Measurements from ENCODE around the gene TMCO1.
"Not testable (repeated sequence)": the region's sequence is repeated elsewhere in the genome, so short reads cannot be mapped to it uniquely, and the experiment has no call there.

Gene TMCO1, protein sequence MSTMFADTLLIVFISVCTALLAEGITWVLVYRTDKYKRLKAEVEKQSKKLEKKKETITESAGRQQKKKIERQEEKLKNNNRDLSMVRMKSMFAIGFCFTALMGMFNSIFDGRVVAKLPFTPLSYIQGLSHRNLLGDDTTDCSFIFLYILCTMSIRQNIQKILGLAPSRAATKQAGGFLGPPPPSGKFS

DNA sequence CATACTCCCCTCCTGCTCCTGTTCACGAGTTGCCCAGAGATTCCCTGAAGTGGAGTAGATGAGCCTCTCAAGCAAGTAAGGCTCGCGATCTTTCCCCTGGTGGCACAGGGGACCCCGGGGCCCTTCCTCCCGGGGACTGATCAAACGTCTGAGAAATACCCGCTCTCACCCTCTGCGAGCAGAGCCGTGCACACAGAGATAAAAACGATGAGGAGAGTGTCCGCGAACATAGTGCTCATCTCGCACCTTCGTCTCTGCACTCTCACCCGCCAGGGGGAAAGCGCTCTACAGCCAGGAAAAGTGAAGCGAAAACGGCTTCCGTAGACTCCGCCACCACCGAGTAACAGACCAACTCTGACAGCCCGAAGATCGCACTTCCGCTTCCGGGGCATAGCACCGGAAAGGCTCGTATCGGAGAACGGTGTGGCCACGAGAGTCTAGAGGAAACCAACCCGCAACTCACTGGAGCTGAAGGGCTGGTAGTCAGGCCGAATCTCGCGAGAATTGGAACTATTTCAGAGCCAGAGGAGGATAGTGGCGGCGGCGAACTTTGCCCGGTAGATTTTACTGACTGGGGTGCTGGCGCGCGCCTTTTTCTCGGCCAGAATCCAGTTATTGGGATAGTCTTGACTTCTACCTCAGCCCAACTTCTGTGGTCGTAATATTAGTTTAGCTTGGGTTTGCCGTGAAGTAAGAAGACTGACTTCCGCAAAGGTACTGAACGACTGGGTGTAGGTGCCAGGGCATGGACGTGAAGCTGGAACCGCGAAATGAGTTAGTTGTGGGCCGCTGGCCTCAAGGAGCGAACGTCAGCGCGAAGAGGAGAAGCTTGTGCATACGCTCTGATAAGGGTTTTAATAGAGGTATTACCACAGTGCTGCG is at the start of gene TMCO1:
Gene TMCO1, minus strand, starts transcription at position 356 of the 882 bp plus-strand sequence. Its CDS starts 117 bp downstream, at position 239.
- TF ChIP-seq, protein P1, sequence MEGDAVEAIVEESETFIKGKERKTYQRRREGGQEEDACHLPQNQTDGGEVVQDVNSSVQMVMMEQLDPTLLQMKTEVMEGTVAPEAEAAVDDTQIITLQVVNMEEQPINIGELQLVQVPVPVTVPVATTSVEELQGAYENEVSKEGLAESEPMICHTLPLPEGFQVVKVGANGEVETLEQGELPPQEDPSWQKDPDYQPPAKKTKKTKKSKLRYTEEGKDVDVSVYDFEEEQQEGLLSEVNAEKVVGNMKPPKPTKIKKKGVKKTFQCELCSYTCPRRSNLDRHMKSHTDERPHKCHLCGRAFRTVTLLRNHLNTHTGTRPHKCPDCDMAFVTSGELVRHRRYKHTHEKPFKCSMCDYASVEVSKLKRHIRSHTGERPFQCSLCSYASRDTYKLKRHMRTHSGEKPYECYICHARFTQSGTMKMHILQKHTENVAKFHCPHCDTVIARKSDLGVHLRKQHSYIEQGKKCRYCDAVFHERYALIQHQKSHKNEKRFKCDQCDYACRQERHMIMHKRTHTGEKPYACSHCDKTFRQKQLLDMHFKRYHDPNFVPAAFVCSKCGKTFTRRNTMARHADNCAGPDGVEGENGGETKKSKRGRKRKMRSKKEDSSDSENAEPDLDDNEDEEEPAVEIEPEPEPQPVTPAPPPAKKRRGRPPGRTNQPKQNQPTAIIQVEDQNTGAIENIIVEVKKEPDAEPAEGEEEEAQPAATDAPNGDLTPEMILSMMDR (IDR thresholded peaks at IDR 0.05; ENCODE audit: control insufficient read depth, insufficient read depth, low read depth, low read length, missing control alignments): peak; percentile 35
- DNase-seq (ENCODE audit: low read depth): peak; percentile 94
- H3K4me3 ChIP-seq (ENCODE audit: control insufficient read depth, low read depth, low read length): peak within 1 kb of the TSS; percentile 95

- no peak for DNase-seq (ENCODE audit: low read depth)
- no peak overlapping the region for H3K4me3 ChIP-seq (ENCODE audit: control insufficient read depth, low read depth, low read length)
- TF ChIP-seq, protein P1 (IDR thresholded peaks at IDR 0.05; ENCODE audit: control insufficient read depth, insufficient read depth, low read depth, low read length, missing control alignments): no peak
Observed at GRCh38 chr1:165816826-165817497, 48.3 kb upstream of the TMCO1 start.

- TF ChIP-seq, protein P1 (IDR thresholded peaks at IDR 0.05; ENCODE audit: control insufficient read depth, insufficient read depth, low read depth, low read length, missing control alignments): no peak
- no peak for DNase-seq (ENCODE audit: low read depth)
- H3K4me3 ChIP-seq (ENCODE audit: control insufficient read depth, low read depth, low read length): no peak overlapping the region
Observed at GRCh38 chr1:165816157-165816556, 47.5 kb upstream of the TMCO1 start.

- DNase-seq (ENCODE audit: low read depth): no peak
- no peak overlapping the region for H3K4me3 ChIP-seq (ENCODE audit: control insufficient read depth, low read depth, low read length)
- TF ChIP-seq, protein P1 (IDR thresholded peaks at IDR 0.05; ENCODE audit: control insufficient read depth, insufficient read depth, low read depth, low read length, missing control alignments): no peak
Observed at GRCh38 chr1:165815725-165816124, 47.1 kb upstream of the TMCO1 start.

- TF ChIP-seq, protein P1 (IDR thresholded peaks at IDR 0.05; ENCODE audit: control insufficient read depth, insufficient read depth, low read depth, low read length, missing control alignments): no peak
- DNase-seq (ENCODE audit: low read depth): no peak
Observed at GRCh38 chr1:165807613-165808012, 38.9 kb upstream of the TMCO1 start.

DNA sequence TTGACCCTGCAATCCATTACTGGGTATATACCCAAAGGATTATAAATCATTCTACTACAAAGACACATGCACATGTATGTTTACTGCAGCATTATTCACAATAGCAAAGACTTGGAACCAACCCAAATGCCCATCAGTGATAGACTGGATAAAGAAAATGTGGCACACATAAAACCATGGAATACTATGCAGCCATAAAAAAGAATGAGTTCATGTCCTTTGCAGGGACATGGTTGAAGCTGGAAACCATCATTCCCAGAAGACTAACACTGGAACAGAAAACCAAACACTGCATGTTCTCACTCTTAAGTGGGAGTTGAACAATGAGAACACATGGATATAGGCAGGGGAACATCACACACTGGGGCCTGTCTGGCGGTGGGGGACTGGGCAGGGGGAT is 35.8 kb upstream of the TMCO1 start:
- H3K4me3 ChIP-seq (ENCODE audit: control insufficient read depth, low read depth, low read length); DNase-seq (ENCODE audit: low read depth): not testable (repeated sequence)

More at GRCh38 chr1:165807613-165808012, 38.9 kb upstream of the TMCO1 start:
- no peak overlapping the region for H3K4me3 ChIP-seq (ENCODE audit: control insufficient read depth, low read depth, low read length)
